Measurements from ENCODE around the gene VSIG2. TPM values are rescaled to one million over a fixed set of nuclear protein-coding genes. Genes with fewer than 3 reads are reported as not detected.

The VSIG2 gene
- total and polyA plus RNA-seq, 2 donors (not counting 3 experiments of a cell fraction or from before 2014, with no cell fraction given), result 1.2 to 7.0 TPM

GRCh38 chr11:124716591-124716990, 35.5 kb downstream of the VSIG2 start:
- DNase-seq (ENCODE audit: low read depth, low spot score), result peak; percentile 9
- Histone ChIP-seq H4K20me1 (replicated peaks; ENCODE audit: control insufficient read depth, extremely low read depth, insufficient read depth, low read length) (no peaks in the 10 kb centered on the region), H3K9me1 (replicated peaks; ENCODE audit: control insufficient read depth, extremely low read depth, insufficient read depth, low read length) (no peaks in the 10 kb centered on the region), H3K36me3 (ENCODE audit: control insufficient read depth in 2 of 2, extremely low read depth in 1 of 2, insufficient read depth in 2 of 2, low read length in 2 of 2) (no peaks in the 10 kb centered on the region), H3K4me2 (ENCODE audit: insufficient read depth, low read length) (no peak overlapping the region), H3K27me3 (ENCODE audit: control insufficient read depth in 2 of 2, insufficient read depth in 2 of 2, low read length in 2 of 2) (no peaks in the 10 kb centered on the region), H3K9me3 (replicated peaks; ENCODE audit: control insufficient read depth, insufficient read depth, low read length) (no peaks in the 10 kb centered on the region), H2AFZ (ENCODE audit: low read depth, low read length) (no peak overlapping the region), H3K9ac (replicated peaks; ENCODE audit: extremely low read depth, insufficient read depth, low read length) (no peak overlapping the region), H3K27ac (ENCODE audit: insufficient read depth, low read depth, low read length) (no peak overlapping the region), H3K79me2 (ENCODE audit: control insufficient read depth, insufficient read depth, low read length) (no peaks in the 10 kb centered on the region), H3K4me3 (replicated peaks in 1 of 3; ENCODE audit: insufficient read depth in 1 of 3, low read depth in 1 of 3, low read length in 3 of 3) (no peak overlapping the region), H3K4me1 (ENCODE audit: control insufficient read depth, extremely low read depth, insufficient read depth, low read length) (peaks cover 24% of the 10 kb centered on the region)
- intact Hi-C loops (cut with micrococcal nuclease) (no loop called here), dilution Hi-C loops (cut with MboI; ENCODE audit: extremely low pct_ligation_motif_present, low sequenced_read_pairs) (no loop called here)
- POLR2A ChIA-PET, result interaction anchor here (1.3 kb wide), 1 partner anchor 30 kb away, joined by 9 read pairs; no protein-coding TSS in a partner anchor
- no peak for TF ChIP-seq CTCF (IDR thresholded peaks at IDR 0.05; ENCODE audit: extremely low read depth in 1 of 2, insufficient read depth in 1 of 2, low read depth in 1 of 2, low read length in 2 of 2)
- no peak for TF ChIP-seq MAX (IDR thresholded peaks at IDR 0.05; ENCODE audit: insufficient read depth, insufficient read length)
- no peak for TF ChIP-seq JUN (IDR thresholded peaks at IDR 0.05; ENCODE audit: borderline replicate concordance, insufficient read depth, insufficient read length, low read depth)
- TF ChIP-seq MYC (IDR thresholded peaks at IDR 0.05; ENCODE audit: low read depth, low read length), result no peak
- TF ChIP-seq POLR2A (IDR thresholded peaks at IDR 0.05; ENCODE audit: low read depth, low read length), result no peak
- FAIRE-seq, result peak; percentile 55
- CTCF ChIA-PET, result interaction anchor here (1.0 to 2.5 kb wide), 4 partner anchors 23 to 309 kb away, joined by 3 to 24 read pairs (median 12); partner anchors contain the start of gene NRGN
- no TSS peak for BruUV-seq (replicated peaks)

GRCh38 chr11:124712392-124712791, 39.7 kb downstream of the VSIG2 start:
- Histone ChIP-seq H3K4me3 (replicated peaks in 1 of 3; ENCODE audit: insufficient read depth in 1 of 3, low read depth in 1 of 3, low read length in 3 of 3) (no peak overlapping the region), H3K9me1 (replicated peaks; ENCODE audit: control insufficient read depth, extremely low read depth, insufficient read depth, low read length) (no peaks in the 10 kb centered on the region), H3K27ac (ENCODE audit: insufficient read depth, low read depth, low read length) (no peak overlapping the region), H3K79me2 (ENCODE audit: control insufficient read depth, insufficient read depth, low read length) (no peaks in the 10 kb centered on the region), H3K9ac (replicated peaks; ENCODE audit: extremely low read depth, insufficient read depth, low read length) (no peak overlapping the region), H3K4me2 (ENCODE audit: insufficient read depth, low read length) (no peak overlapping the region), H3K9me3 (replicated peaks; ENCODE audit: control insufficient read depth, insufficient read depth, low read length) (no peaks in the 10 kb centered on the region), H2AFZ (ENCODE audit: low read depth, low read length) (no peak overlapping the region), H3K4me1 (ENCODE audit: control insufficient read depth, extremely low read depth, insufficient read depth, low read length) (peaks cover 11% of the 10 kb centered on the region), H3K27me3 (ENCODE audit: control insufficient read depth in 2 of 2, insufficient read depth in 2 of 2, low read length in 2 of 2) (no peaks in the 10 kb centered on the region), H4K20me1 (replicated peaks; ENCODE audit: control insufficient read depth, extremely low read depth, insufficient read depth, low read length) (no peaks in the 10 kb centered on the region), H3K36me3 (ENCODE audit: control insufficient read depth in 2 of 2, extremely low read depth in 1 of 2, insufficient read depth in 2 of 2, low read length in 2 of 2) (no peaks in the 10 kb centered on the region)
- dilution Hi-C loops (cut with MboI; ENCODE audit: extremely low pct_ligation_motif_present, low sequenced_read_pairs) (no loop called here), intact Hi-C loops (cut with micrococcal nuclease) (no loop called here)
- TF ChIP-seq POLR2A (IDR thresholded peaks at IDR 0.05; ENCODE audit: low read depth, low read length) (no peak), EZH2 (IDR thresholded peaks at IDR 0.05; ENCODE audit: borderline replicate concordance, low read depth, low read length, severe bottlenecking) (no peak), CTCF (IDR thresholded peaks at IDR 0.05; ENCODE audit: extremely low read depth in 1 of 2, insufficient read depth in 1 of 2, low read depth in 1 of 2, low read length in 2 of 2) (no peak), GATA2 (IDR thresholded peaks at IDR 0.05; ENCODE audit: insufficient read depth, insufficient read length, low read depth, low read length) (no peak), MAX (IDR thresholded peaks at IDR 0.05; ENCODE audit: insufficient read depth, insufficient read length) (no peak), MYC (IDR thresholded peaks at IDR 0.05; ENCODE audit: low read depth, low read length) (no peak), JUN (IDR thresholded peaks at IDR 0.05; ENCODE audit: borderline replicate concordance, insufficient read depth, insufficient read length, low read depth) (no peak)
- CTCF ChIA-PET, result no interaction called here
- DNase-seq (ENCODE audit: low read depth, low spot score), result no peak
- no TSS peak for BruUV-seq (replicated peaks)
- POLR2A ChIA-PET, result no interaction called here
- no peak for FAIRE-seq
